ENCODE results near the gene SNPH.
A peak's percentile ranks its signal among the peaks of the same experiment; 100 is the strongest.

The SNPH gene

GRCh38 chr20:1287787-1288569 lies 21.9 kb downstream of the SNPH start:
- no peak for DNase-seq

GRCh38 chr20:1291191-1291741 lies 25.2 kb downstream of the SNPH start:
- DNase-seq: no peak

GRCh38 chr20:1292620-1293019 lies 26.5 kb downstream of the SNPH start:
- DNase-seq: no peak

GRCh38 chr20:1293641-1294379 lies 27.7 kb downstream of the SNPH start:
- DNase-seq: no peak

GRCh38 chr20:1294497-1294896 lies 28.4 kb downstream of the SNPH start:
- DNase-seq: no peak

- no peak for DNase-seq
Measured at GRCh38 chr20:1295276-1295930, 29.3 kb downstream of the SNPH start.

- DNase-seq: no peak
Measured at GRCh38 chr20:1296117-1296610, 30.1 kb downstream of the SNPH start.

- no peak for DNase-seq
Measured at GRCh38 chr20:1296922-1297321, 30.8 kb downstream of the SNPH start.

GRCh38 chr20:1297486-1297885 lies 31.4 kb downstream of the SNPH start:
- DNase-seq: no peak

GRCh38 chr20:1298166-1298565 lies 32.1 kb downstream of the SNPH start:
- no peak for DNase-seq

GRCh38 chr20:1298888-1299511 lies 32.9 kb downstream of the SNPH start:
- no peak for DNase-seq

- DNase-seq: peak; percentile 1
Measured at GRCh38 chr20:1299522-1299921, 33.4 kb downstream of the SNPH start.

GRCh38 chr20:1300083-1300840 lies 34.2 kb downstream of the SNPH start:
- no peak for DNase-seq

- no peak for DNase-seq
Measured at GRCh38 chr20:1301031-1301529, 35.0 kb downstream of the SNPH start.

GRCh38 chr20:1302685-1303541 lies 36.8 kb downstream of the SNPH start:
- DNase-seq: no peak

- no peak for DNase-seq
Measured at GRCh38 chr20:1304710-1305515, 38.8 kb downstream of the SNPH start.

GRCh38 chr20:1305712-1306111 lies 39.6 kb downstream of the SNPH start:
- DNase-seq: no peak

GRCh38 chr20:1306316-1307135 lies 40.4 kb downstream of the SNPH start:
- no peak for DNase-seq

- DNase-seq: no peak
Measured at GRCh38 chr20:1307171-1307570, 41.1 kb downstream of the SNPH start.

Data from NCI-H1105 treated with DMSO at 0.1 percent for 48 hours (cell line).